NCI-H1105 (cell line): Measurements from ENCODE around the gene KDM4B.
A peak's percentile ranks its signal among the peaks of the same experiment; 100 is the strongest.
"Not testable (repeated sequence)": the region's sequence is repeated elsewhere in the genome, so short reads cannot be mapped to it uniquely, and the experiment has no call there.

ENCODE experiments used
- DNase-seq: peaks from one replicate; lab custom pipeline; 2025; lab: John Stamatoyannopoulos, UW

Gene KDM4B

GRCh38 chr19:5012688-5013457, 44.0 kb downstream of the KDM4B start:
- no peak for DNase-seq

GRCh38 chr19:5013761-5014160, 44.8 kb downstream of the KDM4B start:
- DNase-seq, result no peak

GRCh38 chr19:5014941-5015340, 46.0 kb downstream of the KDM4B start:
- no peak for DNase-seq

GRCh38 chr19:5016268-5016667, 47.4 kb downstream of the KDM4B start:
- no peak for DNase-seq

- no peak for DNase-seq
Measured at GRCh38 chr19:5016781-5017180, 47.9 kb downstream of the KDM4B start.

- no peak for DNase-seq
Measured at GRCh38 chr19:5017235-5017634, 48.3 kb downstream of the KDM4B start.

GRCh38 chr19:5018224-5019015, 49.5 kb downstream of the KDM4B start:
- no peak for DNase-seq

- DNase-seq, result no peak
Measured at GRCh38 chr19:5020368-5020767, 51.5 kb downstream of the KDM4B start.

- DNase-seq, result no peak
Measured at GRCh38 chr19:5021046-5021445, 52.1 kb downstream of the KDM4B start.

GRCh38 chr19:5022066-5022860, 53.4 kb downstream of the KDM4B start:
- no peak for DNase-seq

- DNase-seq, result no peak
Measured at GRCh38 chr19:5023128-5023571, 54.2 kb downstream of the KDM4B start.

- no peak for DNase-seq
Measured at GRCh38 chr19:5024282-5024681, 55.4 kb downstream of the KDM4B start.

- no peak for DNase-seq
Measured at GRCh38 chr19:5025027-5025426, 56.1 kb downstream of the KDM4B start.

- no peak for DNase-seq
Measured at GRCh38 chr19:5026706-5027273, 57.9 kb downstream of the KDM4B start.

- no peak for DNase-seq
Measured at GRCh38 chr19:5028229-5028886, 59.4 kb downstream of the KDM4B start.

GRCh38 chr19:5029596-5029995, 60.7 kb downstream of the KDM4B start:
- not testable (repeated sequence) for DNase-seq

- DNase-seq, result no peak
Measured at GRCh38 chr19:5030136-5030820, 61.4 kb downstream of the KDM4B start.

- DNase-seq, result no peak
Measured at GRCh38 chr19:5030822-5031221, 61.9 kb downstream of the KDM4B start.

- peak; percentile 65 for DNase-seq
Measured at GRCh38 chr19:5031231-5032100, 62.6 kb downstream of the KDM4B start.
